ENCODE measurements around the gene UXS1.

Gene UXS1

GRCh38 chr2:106107509-106108131, 86.5 kb downstream of the UXS1 start:
- DNase-seq: peak; percentile 53

GRCh38 chr2:106106622-106107508, 87.2 kb downstream of the UXS1 start:
- no peak for DNase-seq

GRCh38 chr2:106105151-106105922, 88.8 kb downstream of the UXS1 start:
- no peak for DNase-seq

GRCh38 chr2:106104332-106105062, 89.6 kb downstream of the UXS1 start:
- DNase-seq: peak; percentile 66

GRCh38 chr2:106099691-106100090, 94.4 kb downstream of the UXS1 start:
- no peak for DNase-seq

- no peak for DNase-seq
Observed at GRCh38 chr2:106098664-106099063, 95.4 kb downstream of the UXS1 start.

- DNase-seq: no peak
Observed at GRCh38 chr2:106098081-106098480, 96.0 kb downstream of the UXS1 start.

- no peak for DNase-seq
Observed at GRCh38 chr2:106097038-106098000, 96.8 kb downstream of the UXS1 start.

- no peak for DNase-seq
Observed at GRCh38 chr2:106096299-106097037, 97.6 kb downstream of the UXS1 start.

GRCh38 chr2:106095478-106096298, 98.4 kb downstream of the UXS1 start:
- DNase-seq: peak; percentile 76

- peak; percentile 63 for DNase-seq
Observed at GRCh38 chr2:106094131-106094841, 99.8 kb downstream of the UXS1 start.

GRCh38 chr2:106090916-106091618, 103.0 kb downstream of the UXS1 start:
- no peak for DNase-seq

- no peak for DNase-seq
Observed at GRCh38 chr2:106089611-106090010, 104.5 kb downstream of the UXS1 start.

GRCh38 chr2:106085181-106085940, 108.7 kb downstream of the UXS1 start:
- peak; percentile 48 for DNase-seq

GRCh38 chr2:106080959-106081358, 113.1 kb downstream of the UXS1 start:
- DNase-seq: no peak

- peak; percentile 33 for DNase-seq
Observed at GRCh38 chr2:106078096-106078495, 116.0 kb downstream of the UXS1 start.

- DNase-seq: no peak
Observed at GRCh38 chr2:106076941-106077340, 117.2 kb downstream of the UXS1 start.

- no peak for DNase-seq
Observed at GRCh38 chr2:106075048-106075447, 119.1 kb downstream of the UXS1 start.

Data from activated CD8-positive, alpha-beta memory T cell treated with anti-CD3 and anti-CD28 coated beads, Interleukin-2, amount 50 U/mL, for 4 hours (primary cell).